ENCODE measurements around the gene JARID2. TPM values are rescaled to one million over a fixed set of nuclear protein-coding genes. Genes with fewer than 3 reads are reported as not detected.

JARID2 gene
- total RNA-seq, 2 donors from 2014 or later = 3.6 to 4.6 TPM

- WGBS, 2 donors = 65 to 70% methylated on average over 7 of the region's 7 CpGs
- no peaks in the 10 kb centered on the region for H3K9me3 ChIP-seq
- DNase-seq (peak; percentile 33 to 56 (median 44)), ATAC-seq (peak; percentile 56)
- H3K27me3 ChIP-seq = no peaks in the 10 kb centered on the region
- intact Hi-C loops (cut with DNase I) = no loop called here
- H3K4me3 ChIP-seq = no peak overlapping the region
- H3K36me3 ChIP-seq (replicated peaks in 1 of 2; ENCODE audit: insufficient read depth in 1 of 2, low read depth in 2 of 2) = no peaks in the 10 kb centered on the region
- H3K27ac ChIP-seq = no peak overlapping the region
- peaks cover 35% of the 10 kb centered on the region for H3K4me1 ChIP-seq
- TF ChIP-seq POLR2A (IDR thresholded peaks at IDR 0.05) (no peak), CTCF (IDR thresholded peaks at IDR 0.05) (peak; percentile 51 to 77 (median 72))
Measured at GRCh38 chr6:15441215-15441868, 195.5 kb downstream of the JARID2 start.

GRCh38 chr6:15441981-15442380 is 196.1 kb downstream of the JARID2 start:
- no peak for ATAC-seq
- H3K27me3 ChIP-seq = no peaks in the 10 kb centered on the region
- H3K4me1 ChIP-seq = peaks cover 36% of the 10 kb centered on the region
- intact Hi-C loops (cut with DNase I) = no loop called here
- no peak overlapping the region for H3K27ac ChIP-seq
- WGBS, 2 donors = 64 to 69% methylated on average over 4 of the region's 4 CpGs
- no peak overlapping the region for H3K4me3 ChIP-seq
- no peak for DNase-seq
- no peak for TF ChIP-seq POLR2A (IDR thresholded peaks at IDR 0.05)
- no peak for TF ChIP-seq CTCF (IDR thresholded peaks at IDR 0.05)
- no peaks in the 10 kb centered on the region for H3K9me3 ChIP-seq
- H3K36me3 ChIP-seq (replicated peaks in 1 of 2; ENCODE audit: insufficient read depth in 1 of 2, low read depth in 2 of 2) = no peaks in the 10 kb centered on the region

GRCh38 chr6:15442467-15442866 is 196.6 kb downstream of the JARID2 start:
- DNase-seq = no peak
- 75 to 82% methylated on average over 6 of the region's 6 CpGs for WGBS, 2 donors
- H3K36me3 ChIP-seq (replicated peaks in 1 of 2; ENCODE audit: insufficient read depth in 1 of 2, low read depth in 2 of 2) = no peaks in the 10 kb centered on the region
- TF ChIP-seq POLR2A (IDR thresholded peaks at IDR 0.05) (no peak), CTCF (IDR thresholded peaks at IDR 0.05) (no peak)
- intact Hi-C loops (cut with DNase I) = no loop called here
- H3K27me3 ChIP-seq = no peaks in the 10 kb centered on the region
- no peak for ATAC-seq
- H3K27ac ChIP-seq = no peak overlapping the region
- H3K4me1 ChIP-seq = peaks cover 40% of the 10 kb centered on the region
- no peaks in the 10 kb centered on the region for H3K9me3 ChIP-seq
- no peak overlapping the region for H3K4me3 ChIP-seq

GRCh38 chr6:15443119-15443830 is 197.4 kb downstream of the JARID2 start:
- WGBS, 2 donors = 55 to 60% methylated on average over 5 of the region's 5 CpGs
- no peak overlapping the region for H3K27ac ChIP-seq
- DNase-seq = no peak

More at GRCh38 chr6:15443119-15443830, 197.4 kb downstream of the JARID2 start:
- ATAC-seq = no peak
- no peaks in the 10 kb centered on the region for H3K27me3 ChIP-seq
- TF ChIP-seq POLR2A (IDR thresholded peaks at IDR 0.05) (no peak), CTCF (IDR thresholded peaks at IDR 0.05) (no peak)
- intact Hi-C loops (cut with DNase I) = no loop called here
- no peaks in the 10 kb centered on the region for H3K9me3 ChIP-seq
- H3K4me1 ChIP-seq = peaks cover 46% of the 10 kb centered on the region
- no peaks in the 10 kb centered on the region for H3K36me3 ChIP-seq (replicated peaks in 1 of 2; ENCODE audit: insufficient read depth in 1 of 2, low read depth in 2 of 2)
- H3K4me3 ChIP-seq = no peak overlapping the region
